ENCODE results near the gene TMCO2.

The TMCO2 gene

DNA sequence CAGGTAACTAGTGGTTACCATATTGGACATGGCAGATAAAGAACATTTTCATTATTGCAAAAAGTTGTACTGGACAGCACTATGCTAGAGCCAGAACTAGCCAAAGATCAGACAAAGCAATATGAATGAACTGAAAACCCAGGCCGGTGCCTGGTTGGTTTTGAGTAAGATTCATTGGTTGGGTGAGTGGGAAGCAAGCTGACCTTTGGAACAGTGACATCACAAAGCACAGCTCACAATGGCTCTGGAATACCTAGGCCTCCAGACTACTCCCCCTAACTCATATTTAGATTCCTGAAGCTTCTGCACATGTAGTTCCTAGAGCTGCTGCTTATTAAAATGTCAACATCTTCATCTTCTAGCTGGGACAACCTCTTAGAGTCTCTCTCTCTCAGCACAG, at the start of gene TMCO2:
Gene TMCO2 (plus strand): TSS at position 283 of the 400 bp plus-strand sequence. CDS start 57 bp downstream, at position 340.
- TF ChIP-seq GATA2 (IDR thresholded peaks at IDR 0.05; ENCODE audit: low read depth, low read length) (no peak), GATA3 (IDR thresholded peaks at IDR 0.05; ENCODE audit: low read depth, low read length) (no peak)

DNA sequence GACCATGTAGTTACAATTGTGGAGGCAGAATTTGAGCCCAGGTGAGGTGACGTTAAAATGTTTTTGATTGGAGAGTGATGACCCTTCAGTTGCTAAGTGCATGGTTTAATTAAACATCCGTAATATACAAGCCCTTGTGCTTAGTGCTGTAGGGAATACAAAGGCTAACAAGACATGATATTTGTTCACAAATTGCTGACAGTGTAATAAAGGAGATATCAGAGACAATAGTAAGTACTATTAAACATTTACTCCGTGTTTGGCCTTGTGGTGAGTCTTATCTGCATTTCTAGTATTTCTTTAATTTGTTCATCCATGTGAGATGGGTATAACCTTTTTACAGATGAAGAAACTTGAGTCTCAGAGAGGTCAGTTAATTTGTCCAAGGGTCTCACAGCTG, 48.6 kb upstream of the TMCO2 start:
- TF ChIP-seq GATA2 (IDR thresholded peaks at IDR 0.05; ENCODE audit: low read depth, low read length) (no peak), GATA3 (IDR thresholded peaks at IDR 0.05; ENCODE audit: low read depth, low read length) (no peak)

DNA sequence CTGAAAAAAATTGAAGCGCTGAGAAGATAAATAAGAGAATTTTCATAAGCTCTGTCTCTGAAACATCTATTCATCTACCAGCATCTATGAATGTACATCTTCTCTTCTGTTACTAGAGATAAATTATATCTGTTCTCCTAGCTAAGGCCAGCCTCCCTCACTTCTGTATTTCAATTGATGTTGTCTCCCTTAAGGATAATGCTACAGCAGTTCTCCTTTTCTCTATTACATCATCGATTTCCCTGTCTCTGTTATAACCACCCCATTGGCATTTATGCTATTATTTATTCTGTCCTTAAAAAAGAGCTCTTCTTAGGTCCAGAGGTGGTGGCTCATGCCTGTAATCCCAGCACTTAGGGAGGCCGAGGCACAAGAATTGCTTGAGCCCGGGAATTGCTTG, 42.9 kb upstream of the TMCO2 start:
- TF ChIP-seq GATA2 (IDR thresholded peaks at IDR 0.05; ENCODE audit: low read depth, low read length), result no peak
- no peak for TF ChIP-seq GATA3 (IDR thresholded peaks at IDR 0.05; ENCODE audit: low read depth, low read length)

DNA sequence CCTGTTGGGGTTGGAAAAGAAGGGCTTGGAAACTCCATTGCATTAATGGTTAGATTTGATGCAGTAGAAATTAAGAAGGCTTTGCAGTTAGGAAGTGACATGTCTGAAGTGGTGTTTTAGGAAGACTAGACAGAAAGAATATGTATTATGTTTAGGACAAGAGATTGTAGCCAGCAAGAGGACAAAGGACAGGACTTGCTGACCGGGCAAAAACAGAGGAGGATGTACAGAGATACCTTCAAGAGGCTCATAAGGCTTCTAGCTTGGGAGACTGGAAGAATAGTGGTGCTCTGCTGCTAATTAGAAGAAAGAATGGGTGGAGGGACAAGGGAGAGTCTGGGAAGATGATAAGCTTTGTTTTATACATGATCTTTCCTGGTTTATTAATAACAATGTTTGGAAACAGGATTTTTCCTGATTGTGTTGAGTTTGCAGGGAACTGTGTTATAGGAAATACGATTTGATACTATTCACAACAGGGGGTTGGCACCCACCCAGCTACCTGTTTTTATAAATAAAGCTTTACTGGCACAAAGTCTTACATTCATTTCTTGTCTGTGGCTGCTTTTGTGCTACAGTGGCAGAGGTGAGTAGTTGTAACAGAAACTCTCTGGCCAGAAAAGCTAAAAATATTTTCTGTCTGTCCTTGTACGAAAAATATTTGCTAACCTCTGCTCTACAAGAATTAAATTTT, 37.1 kb upstream of the TMCO2 start:
- TF ChIP-seq GATA2 (IDR thresholded peaks at IDR 0.05; ENCODE audit: low read depth, low read length) (no peak), GATA3 (IDR thresholded peaks at IDR 0.05; ENCODE audit: low read depth, low read length) (no peak)

DNA sequence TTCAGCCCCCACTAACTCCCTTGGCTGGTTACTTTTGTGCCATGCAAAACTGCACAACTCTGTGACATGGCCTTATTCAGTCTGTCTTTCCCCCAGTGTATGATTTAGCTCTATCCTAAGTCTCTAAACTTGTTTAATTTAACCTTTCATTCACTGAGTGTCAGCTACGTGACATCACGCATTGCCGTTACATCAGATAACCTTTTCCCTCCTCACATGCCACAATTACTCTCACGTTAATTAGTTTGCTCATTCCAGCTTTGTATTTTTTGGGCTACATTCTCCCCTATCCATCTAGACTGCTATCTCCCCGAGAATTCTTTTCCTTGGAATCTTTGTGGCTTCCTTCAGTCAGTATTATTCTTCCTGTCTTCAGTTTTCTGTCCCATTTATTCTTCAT, 29.4 kb upstream of the TMCO2 start:
- TF ChIP-seq GATA2 (IDR thresholded peaks at IDR 0.05; ENCODE audit: low read depth, low read length), result no peak
- no peak for TF ChIP-seq GATA3 (IDR thresholded peaks at IDR 0.05; ENCODE audit: low read depth, low read length)

DNA sequence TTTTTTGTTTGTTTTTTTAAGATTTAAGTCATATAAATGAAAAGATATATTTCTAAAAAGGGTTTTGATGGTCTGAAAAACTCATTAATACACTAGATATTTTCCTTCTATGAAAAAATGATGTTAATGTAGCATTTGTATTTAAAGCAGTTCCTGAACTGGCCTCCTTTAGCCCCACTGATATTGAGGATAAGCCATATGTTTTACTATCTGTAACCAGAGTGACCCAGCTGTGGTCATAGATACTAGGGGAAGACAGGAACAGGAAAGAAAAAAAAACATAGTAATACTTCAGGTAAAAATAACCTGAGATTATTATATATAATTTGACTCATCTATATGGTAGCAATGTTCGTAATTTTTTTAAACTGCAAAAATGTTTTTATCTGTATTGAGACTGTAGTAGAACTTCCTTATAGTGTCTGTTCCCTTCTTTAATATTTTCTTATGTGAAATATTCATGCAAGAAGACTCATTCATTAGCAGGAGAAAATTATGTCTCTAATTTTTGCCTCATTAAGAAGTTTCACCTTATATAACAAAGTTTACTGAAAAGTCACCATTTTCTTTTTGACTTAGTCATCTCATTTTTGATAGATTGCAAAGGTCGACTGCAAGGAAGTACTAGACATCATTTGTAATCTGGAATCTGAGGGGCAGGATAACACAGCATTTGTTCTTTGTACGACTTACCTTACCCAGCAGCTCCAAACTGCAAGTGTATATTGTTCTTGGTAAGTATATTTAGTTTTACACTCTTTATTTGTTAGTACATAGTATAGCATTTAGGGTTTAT, 25.6 kb upstream of the TMCO2 start:
- TF ChIP-seq GATA2 (IDR thresholded peaks at IDR 0.05; ENCODE audit: low read depth, low read length) (no peak), GATA3 (IDR thresholded peaks at IDR 0.05; ENCODE audit: low read depth, low read length) (no peak)

DNA sequence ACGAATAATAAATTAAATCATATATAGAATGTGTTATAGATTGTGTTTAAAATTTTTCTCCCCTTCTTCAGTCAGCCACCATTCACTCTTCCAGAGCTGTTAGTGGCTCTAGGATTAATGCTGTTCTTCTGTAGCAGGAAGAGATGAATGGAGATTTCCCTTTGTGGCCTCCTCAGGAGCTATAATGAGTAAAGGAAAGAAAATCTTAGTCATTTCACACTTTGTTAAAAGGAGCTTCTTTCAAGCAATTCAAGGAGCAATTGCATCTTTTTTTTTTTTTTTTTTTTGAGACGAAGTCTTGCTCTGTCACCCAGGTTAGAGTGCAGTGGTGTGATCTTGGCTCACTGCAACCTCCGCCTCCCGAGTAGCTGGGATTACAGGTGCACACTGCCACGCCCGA, 23.7 kb upstream of the TMCO2 start:
- no peak for TF ChIP-seq GATA3 (IDR thresholded peaks at IDR 0.05; ENCODE audit: low read depth, low read length)
- no peak for TF ChIP-seq GATA2 (IDR thresholded peaks at IDR 0.05; ENCODE audit: low read depth, low read length)

DNA sequence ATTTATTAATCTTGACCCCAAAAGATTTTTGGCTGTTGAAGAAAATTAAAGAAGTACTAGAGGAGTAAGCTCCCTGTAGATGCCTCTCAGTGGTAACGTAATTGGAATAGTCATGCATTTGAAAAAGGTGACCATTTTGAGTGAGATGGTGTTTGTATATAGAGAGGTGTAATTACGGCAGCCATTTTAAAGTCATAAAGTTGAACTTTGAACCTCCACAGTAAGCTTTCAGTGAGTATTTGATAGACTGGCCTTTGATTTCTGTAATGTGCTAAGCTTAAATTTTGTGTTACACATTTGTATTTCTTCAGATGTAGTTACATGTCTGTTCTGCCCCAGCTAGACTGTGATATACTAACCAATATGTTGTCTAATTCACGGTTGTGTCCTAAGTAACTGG, 21.5 kb upstream of the TMCO2 start:
- TF ChIP-seq GATA2 (IDR thresholded peaks at IDR 0.05; ENCODE audit: low read depth, low read length) (no peak), GATA3 (IDR thresholded peaks at IDR 0.05; ENCODE audit: low read depth, low read length) (no peak)

DNA sequence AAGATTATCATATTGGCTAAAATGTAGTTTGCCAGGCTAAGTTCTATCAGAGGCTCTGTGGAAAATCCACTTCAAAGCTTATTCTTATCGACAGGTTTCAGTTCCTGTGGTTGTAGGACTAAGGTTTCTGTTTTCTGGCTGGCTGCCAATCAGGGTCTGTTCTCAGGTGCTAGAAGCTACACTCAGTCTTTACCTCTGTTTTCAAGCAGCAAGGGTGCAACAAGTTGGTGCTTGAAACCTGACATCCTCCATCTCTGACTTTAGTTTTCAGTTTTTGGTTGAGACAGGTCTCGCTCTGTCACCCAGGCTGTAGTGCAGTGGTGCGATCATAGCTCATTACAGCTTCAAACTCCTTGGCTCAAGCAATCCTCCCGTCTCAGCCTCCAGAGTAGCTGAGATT, 15.3 kb upstream of the TMCO2 start:
- TF ChIP-seq GATA3 (IDR thresholded peaks at IDR 0.05; ENCODE audit: low read depth, low read length) (no peak), GATA2 (IDR thresholded peaks at IDR 0.05; ENCODE audit: low read depth, low read length) (no peak)

DNA sequence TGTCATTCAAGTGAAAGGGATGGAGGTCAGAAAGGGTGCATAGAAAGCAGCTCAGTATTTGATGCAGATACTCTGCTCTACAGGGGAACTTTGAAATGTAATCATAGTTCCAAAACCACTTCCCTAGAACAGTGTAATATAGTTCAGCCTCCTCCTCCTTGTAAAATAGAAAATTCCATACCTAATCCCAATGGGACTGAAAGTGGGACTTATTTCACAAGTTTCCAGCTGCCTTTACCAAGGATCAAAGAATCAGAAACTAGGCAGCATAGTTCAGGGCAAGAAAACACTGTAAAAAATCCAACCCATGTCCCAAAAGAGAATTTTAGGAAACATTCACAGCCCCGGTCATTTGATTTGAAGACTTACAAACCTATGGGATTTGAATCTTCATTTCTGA, 8.1 kb upstream of the TMCO2 start:
- TF ChIP-seq GATA3 (IDR thresholded peaks at IDR 0.05; ENCODE audit: low read depth, low read length) (no peak), GATA2 (IDR thresholded peaks at IDR 0.05; ENCODE audit: low read depth, low read length) (no peak)

DNA sequence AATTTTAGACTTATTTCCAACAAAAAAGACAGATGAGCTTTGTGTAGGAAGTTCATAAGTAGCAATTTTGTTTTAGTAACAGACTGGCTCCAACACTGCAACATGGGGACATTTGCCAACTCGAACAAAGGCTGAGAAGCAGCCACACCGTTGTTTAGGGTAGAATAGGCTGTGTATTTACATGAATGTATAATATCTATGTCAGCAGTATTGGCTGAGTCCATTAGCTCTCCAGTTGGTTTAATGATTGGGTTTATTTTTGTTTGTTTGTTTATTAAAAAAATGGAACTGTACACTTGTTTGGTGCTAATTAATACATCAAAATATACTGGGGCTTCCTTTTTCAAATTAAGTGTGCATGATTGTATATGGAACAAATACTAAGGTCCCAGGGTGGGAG, 7.3 kb upstream of the TMCO2 start:
- no peak for TF ChIP-seq GATA3 (IDR thresholded peaks at IDR 0.05; ENCODE audit: low read depth, low read length)
- TF ChIP-seq GATA2 (IDR thresholded peaks at IDR 0.05; ENCODE audit: low read depth, low read length), result no peak

DNA sequence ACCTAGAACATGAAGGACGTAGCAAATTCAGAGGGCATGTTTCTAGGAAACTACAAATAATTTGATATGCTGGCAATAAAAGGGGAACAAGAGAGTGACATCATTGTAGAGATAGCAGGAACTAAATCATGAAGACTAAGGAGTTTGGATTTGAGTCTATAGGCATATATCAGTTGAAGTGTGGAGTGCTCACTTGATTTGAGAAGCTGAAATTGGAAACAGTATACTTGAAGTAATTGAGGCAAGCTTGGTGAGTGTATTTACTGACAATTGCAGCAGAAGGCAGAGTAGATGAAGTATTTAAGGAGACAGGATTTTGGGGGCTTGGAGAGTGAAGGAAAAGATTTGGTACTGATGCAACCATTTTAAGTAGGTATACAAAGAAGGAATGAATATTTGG, 6.4 kb upstream of the TMCO2 start:
- TF ChIP-seq GATA2 (IDR thresholded peaks at IDR 0.05; ENCODE audit: low read depth, low read length) (no peak), GATA3 (IDR thresholded peaks at IDR 0.05; ENCODE audit: low read depth, low read length) (no peak)

DNA sequence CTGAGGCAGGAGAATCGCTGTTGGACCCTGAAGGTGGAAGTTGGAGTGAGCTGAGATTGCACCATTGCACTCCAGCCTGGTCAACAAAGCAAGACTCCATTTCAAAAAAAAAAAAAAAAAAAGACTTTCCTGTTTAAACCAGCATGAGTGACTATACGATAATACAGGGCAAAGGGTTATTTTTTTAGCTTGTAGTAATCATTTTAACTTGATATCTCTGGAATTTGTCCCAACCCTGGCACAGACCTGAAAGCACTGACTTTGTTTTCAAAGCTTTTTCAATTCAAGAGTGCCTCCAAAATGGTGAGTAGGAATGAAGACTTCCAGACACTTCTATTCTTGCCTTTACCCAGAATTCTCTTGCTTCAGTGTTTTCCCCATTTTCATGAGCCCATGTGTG, 4.4 kb upstream of the TMCO2 start:
- no peak for TF ChIP-seq GATA2 (IDR thresholded peaks at IDR 0.05; ENCODE audit: low read depth, low read length)
- no peak for TF ChIP-seq GATA3 (IDR thresholded peaks at IDR 0.05; ENCODE audit: low read depth, low read length)

DNA sequence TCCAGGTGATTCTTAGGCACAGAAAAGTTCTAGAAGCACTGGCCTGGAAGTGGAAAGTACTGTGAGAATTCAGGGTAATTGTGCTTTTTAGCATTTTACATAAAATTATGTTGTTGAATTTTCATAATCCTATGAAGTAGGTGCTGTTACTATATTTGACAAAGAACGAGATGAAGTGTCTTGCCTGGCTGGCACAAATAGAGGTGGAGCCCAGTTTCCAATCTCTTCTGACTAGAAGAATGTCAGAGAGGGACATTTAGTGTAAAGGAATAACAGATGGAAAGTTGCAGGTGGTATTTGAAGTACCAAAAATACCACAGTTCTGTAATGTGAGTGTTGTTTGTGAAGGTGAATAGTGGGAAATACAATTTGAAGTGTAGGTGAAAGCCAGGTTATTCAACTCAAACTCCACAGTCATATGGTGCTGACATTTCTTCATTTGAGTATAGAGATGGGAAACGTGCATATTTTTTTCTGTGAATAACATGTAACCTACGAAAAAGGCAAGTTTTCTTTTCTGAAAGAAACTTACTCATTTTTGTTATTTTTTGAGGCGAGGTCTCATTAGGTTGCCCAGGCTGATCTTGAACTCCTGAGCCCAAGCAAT, 3.5 kb upstream of the TMCO2 start:
- TF ChIP-seq GATA3 (IDR thresholded peaks at IDR 0.05; ENCODE audit: low read depth, low read length), result no peak
- TF ChIP-seq GATA2 (IDR thresholded peaks at IDR 0.05; ENCODE audit: low read depth, low read length), result no peak

DNA sequence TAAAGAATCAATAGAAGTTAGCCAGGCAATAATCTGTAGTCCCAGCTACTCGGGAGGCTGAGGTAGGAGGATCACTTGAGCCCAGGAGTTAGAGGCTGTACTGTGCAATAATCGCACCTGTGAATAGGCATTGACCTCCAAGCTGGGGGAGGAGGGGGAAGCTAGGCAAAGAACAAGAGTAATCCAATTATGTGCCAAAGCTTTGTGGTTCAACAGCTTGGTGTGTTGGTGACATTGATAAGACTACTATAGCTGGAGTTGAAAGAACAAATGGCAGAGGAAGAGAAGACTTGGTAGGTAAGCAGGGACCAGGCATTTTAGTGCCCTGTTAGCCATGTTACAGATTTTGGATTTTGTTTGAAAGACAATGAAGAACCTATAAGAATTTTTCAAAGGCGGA, 2.1 kb upstream of the TMCO2 start:
- TF ChIP-seq GATA3 (IDR thresholded peaks at IDR 0.05; ENCODE audit: low read depth, low read length), result no peak
- TF ChIP-seq GATA2 (IDR thresholded peaks at IDR 0.05; ENCODE audit: low read depth, low read length), result no peak

Measured in SH-SY5Y (cell line).